Measurements from ENCODE around the gene SMARCB1.
"Not testable (repeated sequence)": the region's sequence is repeated elsewhere in the genome, so short reads cannot be mapped to it uniquely, and the experiment has no call there.

Gene SMARCB1

DNA sequence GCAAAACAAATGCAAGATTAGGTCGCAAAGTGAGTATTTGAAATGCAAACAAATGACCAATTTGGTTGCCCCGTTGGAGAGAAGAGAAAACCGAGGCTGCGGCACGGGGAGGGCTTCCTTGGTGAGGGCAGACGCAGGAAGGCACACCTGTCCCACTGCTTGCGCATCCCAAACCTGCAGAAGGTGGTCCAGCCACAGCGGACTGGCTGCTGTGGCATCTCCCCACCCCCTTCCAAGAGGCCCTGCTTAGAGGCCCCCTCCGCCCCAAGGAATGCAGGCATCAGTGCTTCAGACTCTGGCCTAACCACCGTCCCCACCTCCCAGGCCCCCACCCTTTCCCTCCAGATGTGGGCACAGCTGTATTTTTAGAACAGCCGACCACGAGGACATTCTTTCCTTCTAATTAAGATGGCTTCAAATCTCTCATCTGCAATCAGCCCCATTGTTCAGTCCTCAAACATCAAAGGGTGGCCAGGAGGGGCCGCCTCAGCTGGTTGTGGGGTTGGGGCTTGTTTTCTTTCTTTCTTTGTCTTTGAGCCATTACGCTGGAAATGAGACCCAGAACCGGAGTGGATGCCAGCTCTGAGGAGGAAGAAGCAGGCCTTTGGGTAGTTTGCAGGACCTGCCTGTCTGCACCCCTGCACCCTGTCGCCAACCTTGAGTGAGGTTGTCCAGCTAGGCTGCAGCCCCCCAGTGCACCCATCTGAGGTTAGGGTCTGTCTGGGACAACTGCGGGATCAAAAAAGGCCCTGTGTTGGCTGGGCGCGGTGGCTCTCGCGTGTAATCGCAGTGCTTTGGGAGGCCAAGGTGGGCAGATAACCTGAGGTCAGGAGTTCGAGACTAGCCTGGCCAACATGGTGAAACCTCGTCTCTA lies 61.5 kb downstream of the SMARCB1 start:
- DNase-seq: no peak

DNA sequence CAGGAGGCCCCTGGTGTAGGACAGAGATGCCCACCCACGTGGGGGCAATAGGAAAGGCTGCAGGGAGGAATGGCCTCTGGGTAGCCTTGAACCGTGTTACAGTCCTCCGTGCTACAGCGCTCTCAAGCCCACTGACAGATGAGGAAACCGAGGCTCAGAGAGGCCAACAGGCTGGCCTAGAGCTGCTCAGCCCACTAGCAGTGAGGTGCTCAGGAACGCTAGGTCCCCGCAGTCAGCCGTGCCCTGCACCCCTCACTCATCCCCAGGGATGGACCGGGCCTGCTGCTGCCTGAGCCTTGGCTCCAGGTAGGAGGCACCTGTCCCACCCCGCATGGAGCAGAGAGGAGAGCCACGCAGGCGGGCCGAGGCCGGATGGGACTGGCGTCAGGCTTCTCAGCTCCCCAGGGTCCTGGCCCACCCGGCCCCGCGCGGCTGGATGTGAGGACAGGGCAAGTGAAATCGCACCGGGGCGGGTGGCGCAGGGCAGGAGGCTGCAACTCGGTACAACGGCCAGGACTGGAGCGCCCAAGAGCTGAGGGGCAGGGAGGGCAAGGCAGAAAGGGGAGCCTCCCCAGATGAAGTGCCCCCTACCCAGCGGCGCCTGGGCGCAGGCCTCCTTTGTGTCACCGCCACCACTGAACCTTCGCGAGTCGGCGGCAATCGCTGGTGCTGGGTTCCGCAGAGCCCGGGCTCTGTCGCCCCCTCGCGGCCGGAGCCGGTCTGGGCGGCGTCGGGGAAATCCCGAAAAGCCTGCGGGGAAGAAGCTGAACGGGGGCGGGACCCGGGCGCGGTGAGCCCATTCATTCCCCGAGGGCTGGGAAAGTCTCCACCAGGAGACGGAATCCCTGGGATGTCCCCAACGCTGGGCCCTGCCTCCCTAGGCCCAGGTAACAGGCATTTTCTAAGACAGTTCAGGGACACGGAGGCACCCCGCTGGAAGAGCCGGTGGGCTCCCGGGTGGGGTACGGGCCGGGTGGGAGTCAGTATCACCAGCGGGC lies 62.5 kb downstream of the SMARCB1 start:
- peak; percentile 78 for DNase-seq

DNA sequence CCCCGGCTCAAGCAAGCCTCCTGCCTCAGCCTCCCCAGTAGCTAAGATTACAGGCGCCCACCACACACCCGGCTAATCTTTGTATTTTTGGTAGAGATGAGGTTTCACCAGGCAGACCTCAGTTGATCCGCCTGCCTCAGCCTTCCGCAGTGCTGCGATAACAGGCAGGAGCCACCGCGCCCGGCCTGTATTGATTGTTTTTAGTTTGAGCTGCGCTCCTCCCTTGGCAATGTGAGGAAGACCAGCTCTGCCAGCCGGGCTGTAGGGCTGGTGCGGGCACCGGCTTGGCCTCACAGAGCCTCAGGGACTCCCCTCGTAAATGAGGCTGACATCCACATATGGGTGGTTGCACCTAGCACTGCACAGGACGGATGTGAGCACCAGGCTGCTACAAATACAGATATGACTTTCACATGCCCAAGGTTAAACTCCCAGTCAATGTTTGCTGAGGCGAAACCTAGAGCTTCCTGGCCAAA lies 63.4 kb downstream of the SMARCB1 start:
- DNase-seq: no peak

DNA sequence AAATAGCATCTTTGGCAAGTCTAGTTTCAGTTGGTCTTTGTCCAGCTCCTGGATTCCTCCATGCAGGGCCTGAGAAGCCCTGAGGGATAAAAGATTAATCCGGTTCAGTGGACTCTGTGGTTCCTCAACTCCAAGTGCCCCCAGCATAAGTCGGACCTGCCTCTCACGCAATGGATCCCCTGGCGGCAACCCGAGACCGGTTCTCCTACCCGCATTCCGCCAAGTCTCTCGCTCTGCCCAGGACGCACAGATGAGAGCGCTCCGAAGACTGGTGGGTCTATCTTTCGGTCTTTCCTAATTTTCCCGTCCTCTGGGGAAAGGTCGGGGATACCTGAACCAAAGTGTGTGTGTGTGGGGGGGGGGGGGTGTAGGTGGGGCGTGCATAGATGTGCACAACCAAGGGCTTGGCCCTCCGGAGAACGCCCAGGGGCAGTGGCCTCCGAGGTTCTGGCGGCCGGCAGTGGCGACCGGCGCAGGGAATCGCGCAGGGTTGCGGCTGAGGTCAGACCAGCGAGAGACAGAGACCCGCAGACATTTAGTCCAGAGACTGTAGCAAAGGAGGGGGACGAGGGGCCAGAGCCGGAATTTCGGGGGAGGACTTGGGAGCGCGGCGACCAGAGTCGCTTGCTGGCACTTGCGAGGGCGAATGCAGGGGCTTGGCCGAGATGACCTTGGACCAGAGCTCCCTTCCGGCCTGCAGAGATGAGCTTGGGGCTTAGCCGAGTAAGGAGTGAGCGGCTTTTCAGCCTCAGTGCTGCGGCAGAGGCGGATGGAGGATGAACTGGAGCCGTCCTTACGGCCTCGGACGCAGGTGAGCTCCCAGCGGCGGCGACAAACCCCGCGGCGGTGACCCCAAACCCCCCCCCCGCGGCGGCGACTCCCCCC lies 70.2 kb downstream of the SMARCB1 start:
- DNase-seq: no peak

DNA sequence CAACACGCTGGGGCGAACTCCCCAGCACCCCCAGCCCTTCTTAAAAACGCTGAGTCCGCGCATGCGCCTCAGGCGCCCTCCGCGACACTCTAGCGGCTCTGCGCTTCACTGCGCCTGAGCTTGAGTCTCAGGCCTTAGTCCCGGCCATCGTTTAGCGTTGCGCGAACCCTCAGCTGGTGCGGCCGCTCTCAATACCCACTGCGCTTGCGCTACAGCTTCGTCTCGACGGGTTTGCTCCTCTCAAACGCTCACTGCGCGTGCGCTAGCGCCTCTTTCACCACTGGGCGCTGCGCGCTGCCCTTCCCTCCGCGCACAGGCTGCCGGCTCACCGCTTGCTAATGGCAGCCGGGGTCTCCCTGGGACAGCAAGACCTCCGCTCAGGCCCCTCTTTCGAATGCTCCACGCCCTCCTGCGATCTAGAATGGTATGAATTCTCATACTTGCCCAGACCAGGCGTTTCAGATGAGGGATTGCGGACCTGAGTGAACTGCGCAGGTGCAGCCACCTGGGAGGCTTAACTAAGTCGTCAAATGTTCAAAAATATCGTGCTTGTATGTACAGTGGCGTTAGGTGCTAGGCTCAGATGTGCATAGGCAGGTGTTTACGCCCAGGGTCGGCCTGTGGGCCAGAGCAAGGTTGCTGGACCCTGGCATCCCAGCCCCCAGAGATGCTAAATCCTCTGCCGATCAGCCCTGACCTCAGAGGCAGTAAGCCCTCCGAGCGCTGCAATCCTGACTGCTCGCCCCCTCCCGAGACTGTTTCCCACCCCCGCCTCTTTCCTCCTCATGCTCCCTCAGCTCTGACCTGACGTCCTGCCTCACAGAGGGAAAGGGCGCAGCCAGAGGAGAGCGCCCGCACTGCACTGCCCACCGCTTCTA lies 71.1 kb downstream of the SMARCB1 start, which contains the start of gene SLC2A11:
TSS of gene SLC2A11 (plus strand) at position 270 of the 878 bp plus-strand sequence. CDS start at position 395, 125 bp downstream.
- peak; percentile 92 for DNase-seq

DNA sequence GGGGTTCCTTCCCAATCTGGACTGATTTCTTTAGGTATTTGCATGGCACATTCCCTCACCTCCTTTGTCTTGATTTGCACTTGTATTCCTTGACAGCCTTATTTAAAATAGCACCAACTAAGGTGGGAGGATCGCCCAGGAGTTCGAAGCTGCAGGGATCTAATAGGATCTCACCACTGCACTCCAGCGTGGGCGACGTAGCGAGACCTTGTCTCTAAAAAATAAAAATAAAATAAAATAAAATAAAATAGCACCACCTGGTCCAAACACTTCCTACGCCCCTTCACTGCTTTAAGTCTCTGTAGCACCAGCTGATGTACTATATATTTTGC lies 71.7 kb downstream of the SMARCB1 start:
- no peak for DNase-seq

DNA sequence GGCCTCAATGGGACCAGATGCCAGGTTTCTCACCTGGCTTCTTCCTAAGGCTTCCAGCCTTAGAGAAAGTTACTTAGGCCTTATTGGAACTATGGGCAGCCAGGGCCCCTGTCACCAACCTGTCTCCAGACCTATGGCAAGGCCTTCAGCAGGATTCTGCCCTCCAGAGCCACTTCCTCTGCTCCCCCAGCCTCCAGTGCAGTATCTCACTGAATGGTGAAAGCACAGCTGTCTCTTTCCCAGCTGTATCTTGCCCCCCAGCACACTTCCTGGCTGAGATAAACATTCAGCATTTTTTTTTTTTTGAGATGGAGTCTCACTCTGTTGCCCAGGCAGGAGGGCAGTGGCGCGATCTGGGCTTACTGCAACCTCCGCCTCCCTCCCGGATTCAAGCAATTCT lies 72.4 kb downstream of the SMARCB1 start:
- DNase-seq: no peak

DNA sequence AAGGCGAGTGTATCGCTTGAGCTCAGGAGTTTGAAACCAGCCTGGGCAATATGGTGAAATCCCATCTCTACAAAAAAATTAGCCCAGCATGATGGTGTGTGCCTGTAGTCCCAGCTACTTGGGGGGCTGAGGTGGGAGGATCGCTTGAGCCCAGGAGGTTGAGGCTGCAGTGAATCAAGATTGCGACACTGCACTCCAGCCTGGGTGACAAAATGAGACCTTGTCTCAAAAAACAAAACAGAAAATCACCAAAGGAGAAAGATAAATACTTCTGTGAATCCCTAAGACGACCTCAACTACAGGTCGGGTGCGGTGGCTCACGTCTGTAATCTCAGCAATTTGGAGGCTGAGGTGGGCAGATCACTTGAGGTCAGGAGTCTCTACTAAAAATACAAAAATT lies 73.4 kb downstream of the SMARCB1 start:
- not testable (repeated sequence) for DNase-seq

DNA sequence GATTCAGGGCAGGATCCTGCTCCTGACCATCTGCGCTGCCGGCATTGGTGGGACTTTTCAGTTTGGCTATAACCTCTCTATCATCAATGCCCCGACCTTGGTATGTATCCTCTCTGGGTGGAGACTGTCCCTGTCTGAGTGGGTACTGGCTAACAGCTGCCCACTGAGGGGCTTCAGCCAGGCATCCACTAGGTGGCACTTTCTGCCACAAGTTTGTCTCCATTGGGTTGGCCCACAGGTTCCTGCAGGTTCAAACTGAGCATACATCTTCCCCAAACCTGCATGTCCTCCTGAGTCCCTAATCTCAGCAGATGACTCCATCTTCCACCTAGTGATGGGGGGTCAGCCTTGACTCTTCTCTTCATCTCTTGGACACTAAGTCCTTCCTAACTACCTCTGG lies 75.3 kb downstream of the SMARCB1 start:
- DNase-seq: no peak

DNA sequence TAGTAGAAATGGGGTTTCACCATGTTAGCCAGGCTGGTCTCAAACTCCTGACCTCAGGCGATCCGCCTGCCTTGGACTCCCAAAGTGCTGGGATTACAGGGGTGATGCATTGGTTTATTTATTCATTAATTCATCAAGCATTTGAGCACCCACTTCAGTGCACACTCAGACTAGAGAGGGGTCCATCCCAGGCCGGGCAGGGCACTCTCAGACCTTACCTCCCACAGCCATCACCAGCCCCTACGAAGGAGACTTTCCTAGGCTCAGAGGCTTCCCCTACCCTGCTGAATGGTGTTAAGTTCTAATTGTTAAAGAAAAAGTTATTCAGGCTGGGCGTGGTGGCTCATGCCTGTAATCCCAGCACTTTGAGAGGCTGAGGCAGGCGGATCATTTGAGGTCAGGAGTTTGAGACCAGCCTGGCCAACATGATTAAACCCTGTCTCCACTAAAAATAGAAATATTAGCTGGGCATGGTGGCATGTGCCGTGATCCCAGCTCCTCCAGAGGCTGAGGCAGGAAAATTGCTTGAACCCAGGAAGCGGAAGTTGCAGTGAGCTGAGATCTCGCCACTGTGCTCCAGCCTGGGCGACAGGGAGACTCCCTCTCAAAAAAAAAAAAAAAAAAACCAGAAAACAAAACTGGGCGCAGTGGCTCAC lies 77.9 kb downstream of the SMARCB1 start:
- DNase-seq: not testable (repeated sequence)

DNA sequence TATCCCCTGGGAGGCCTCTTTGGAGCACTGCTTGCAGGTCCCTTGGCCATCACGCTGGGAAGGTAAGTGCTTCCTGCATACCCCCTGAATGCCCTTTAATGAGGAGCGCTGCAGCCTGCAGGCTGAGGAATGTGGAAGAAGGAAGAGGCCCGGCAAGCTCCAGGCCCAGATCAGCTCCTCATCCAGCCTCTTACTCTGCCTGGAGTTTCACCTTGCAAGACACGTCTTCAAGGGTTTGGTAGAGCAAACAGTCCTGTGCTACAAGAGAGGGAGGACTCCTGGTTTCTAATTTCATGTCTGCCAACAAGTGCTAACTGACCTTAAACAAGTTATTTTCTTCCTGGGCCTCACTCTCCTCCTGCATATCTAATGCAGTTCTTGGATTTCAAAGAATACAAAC lies 81.8 kb downstream of the SMARCB1 start:
- no peak for DNase-seq

DNA sequence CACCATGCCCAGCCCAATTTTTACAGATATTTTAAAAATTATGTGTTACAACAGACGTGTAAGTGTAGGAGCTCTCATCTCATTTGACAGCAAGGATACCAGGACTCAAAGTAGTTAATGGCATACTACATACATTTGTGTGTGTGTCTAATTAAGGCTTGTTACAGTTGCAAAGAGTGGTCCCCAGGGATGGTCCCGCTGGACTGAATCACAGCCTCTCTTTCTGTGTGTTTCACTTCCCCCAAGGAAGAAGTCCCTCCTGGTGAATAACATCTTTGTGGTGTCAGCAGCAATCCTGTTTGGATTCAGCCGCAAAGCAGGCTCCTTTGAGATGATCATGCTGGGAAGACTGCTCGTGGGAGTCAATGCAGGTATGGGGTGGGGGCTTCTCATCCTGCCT lies 88.1 kb downstream of the SMARCB1 start:
- DNase-seq: no peak

DNA sequence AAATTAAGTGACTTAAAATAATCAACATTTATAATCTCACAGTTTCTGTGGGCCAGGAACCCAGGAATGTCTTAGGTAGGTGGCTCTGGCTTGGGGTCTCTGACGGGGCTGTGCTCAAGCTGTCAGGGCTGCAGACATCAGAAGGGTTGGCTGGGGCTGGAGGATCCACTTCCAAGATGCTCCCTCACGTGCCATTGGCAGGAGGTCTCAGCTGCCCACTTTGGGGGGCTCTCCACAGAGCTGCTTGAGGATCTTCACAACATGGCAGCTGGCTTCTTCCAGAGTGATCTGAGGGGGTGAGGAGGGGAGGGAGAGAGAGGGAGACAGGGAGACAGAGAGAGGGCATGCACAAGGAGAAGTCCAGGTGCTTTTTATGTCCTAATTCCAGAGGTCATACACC lies 89.0 kb downstream of the SMARCB1 start:
- no peak for DNase-seq

DNA sequence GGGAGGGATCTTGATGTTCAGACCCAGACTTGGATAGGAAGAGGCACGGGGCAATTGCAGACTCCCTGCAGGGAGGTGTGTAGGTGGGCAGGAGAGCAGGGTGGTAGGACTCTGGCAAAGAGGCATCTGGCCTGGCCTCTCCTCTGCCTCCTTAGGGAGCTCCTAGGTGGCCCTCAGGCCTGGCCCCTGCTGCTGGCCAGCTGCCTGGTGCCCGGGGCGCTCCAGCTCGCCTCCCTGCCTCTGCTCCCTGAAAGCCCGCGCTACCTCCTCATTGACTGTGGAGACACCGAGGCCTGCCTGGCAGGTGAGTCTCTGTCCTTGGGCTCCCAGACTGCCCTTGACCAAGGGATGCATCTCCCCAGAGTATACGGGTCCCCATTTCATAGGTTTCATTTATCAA lies 90.8 kb downstream of the SMARCB1 start:
- DNase-seq: no peak

DNA sequence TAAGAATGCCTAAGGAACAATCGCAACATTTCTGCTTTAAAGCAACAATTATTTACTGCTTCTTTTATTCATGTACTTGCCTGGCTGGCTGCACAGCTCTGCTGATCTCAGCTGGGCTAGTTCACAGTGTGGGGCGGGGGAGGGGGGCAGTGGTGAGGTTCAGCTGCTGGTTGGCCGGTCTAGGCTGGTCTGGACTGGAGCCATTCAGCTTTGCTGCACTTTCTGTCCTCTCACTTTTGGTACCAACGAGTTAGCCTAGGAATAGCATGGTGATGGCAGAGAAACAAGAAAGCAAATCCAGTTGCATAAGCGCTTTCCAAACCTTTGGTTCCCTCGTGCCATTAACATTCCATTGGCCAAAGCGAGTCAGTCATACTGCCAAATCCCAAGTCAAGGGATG lies 91.5 kb downstream of the SMARCB1 start:
- DNase-seq: no peak

DNA sequence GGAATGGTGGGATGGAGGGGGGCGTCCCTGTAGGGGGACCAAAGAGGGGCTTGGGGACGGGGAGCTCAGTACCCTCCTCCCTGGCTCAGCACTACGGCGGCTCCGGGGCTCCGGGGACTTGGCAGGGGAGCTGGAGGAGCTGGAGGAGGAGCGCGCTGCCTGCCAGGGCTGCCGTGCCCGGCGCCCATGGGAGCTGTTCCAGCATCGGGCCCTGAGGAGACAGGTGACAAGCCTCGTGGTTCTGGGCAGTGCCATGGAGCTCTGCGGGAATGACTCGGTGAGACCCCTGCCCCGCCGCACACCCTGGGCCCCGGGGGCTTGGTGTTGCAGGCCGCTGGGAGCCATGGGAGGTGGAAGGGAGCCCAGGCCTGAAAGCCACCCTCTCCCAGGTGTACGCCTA lies 95.6 kb downstream of the SMARCB1 start:
- DNase-seq: no peak

DNA sequence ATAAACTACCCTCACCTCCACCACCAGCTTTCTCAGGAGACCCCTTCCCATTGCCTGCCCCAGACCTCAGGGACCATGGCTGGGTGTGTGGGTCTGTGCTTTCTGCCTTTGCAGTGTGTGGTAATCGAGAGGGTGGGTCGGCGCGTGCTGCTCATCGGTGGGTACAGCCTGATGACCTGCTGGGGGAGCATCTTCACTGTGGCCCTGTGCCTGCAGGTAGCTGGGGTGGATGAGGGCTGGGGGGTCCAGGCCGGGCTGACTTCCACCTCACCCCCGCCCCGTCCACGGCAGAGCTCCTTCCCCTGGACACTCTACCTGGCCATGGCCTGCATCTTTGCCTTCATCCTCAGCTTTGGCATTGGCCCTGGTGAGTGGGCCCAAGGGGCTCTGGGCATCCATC lies 96.9 kb downstream of the SMARCB1 start:
- DNase-seq: no peak

DNA sequence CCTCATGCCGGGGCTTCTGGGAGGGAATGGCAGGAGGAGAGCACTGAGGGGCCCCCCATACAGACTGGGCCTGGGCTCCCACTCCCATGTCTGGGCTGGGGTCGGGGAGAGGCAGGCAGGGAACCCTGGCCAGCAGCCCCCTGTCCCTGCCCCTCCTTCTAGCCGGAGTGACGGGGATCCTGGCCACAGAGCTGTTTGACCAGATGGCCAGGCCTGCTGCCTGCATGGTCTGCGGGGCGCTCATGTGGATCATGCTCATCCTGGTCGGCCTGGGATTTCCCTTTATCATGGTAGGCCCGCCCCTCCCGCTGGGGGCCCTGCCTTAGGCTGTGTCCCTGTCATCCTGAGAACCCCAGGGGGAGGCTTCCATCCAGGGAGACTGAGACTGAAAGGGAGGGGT lies 97.4 kb downstream of the SMARCB1 start:
- no peak for DNase-seq
